NCI-H2171 (cell line): Measurements from ENCODE around the gene ZHX3.

Experiments
- DNase-seq: peaks from one replicate; lab custom pipeline; 2025; lab: John Stamatoyannopoulos, UW

The ZHX3 gene

DNA sequence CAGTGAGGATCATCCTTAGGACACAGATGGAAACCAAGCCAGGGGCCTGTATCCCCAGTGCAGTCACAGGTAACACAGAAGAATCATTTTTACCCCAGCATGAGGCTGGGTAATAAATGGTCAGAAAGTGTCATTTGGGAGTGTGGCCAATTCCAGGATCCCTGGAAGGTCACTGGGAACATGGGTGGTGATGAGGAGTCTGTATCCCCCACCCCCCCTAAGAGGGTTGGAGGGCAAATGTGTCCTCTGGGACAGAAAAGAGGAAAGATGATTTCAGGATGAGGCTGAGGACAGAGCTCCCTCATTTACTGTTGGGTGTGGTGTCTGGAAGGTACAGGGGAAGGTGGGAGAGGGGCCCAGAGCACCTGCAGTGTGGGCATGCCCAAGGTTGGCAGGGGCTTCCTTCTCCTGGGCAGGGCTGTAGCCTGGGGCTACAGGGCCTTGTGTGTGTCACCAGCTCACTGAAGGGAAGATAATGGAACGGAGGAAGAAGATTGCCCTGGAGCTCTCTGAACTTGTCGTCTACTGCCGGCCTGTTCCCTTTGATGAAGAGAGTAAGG, 145.7 kb downstream of the ZHX3 start:
- DNase-seq: no peak

DNA sequence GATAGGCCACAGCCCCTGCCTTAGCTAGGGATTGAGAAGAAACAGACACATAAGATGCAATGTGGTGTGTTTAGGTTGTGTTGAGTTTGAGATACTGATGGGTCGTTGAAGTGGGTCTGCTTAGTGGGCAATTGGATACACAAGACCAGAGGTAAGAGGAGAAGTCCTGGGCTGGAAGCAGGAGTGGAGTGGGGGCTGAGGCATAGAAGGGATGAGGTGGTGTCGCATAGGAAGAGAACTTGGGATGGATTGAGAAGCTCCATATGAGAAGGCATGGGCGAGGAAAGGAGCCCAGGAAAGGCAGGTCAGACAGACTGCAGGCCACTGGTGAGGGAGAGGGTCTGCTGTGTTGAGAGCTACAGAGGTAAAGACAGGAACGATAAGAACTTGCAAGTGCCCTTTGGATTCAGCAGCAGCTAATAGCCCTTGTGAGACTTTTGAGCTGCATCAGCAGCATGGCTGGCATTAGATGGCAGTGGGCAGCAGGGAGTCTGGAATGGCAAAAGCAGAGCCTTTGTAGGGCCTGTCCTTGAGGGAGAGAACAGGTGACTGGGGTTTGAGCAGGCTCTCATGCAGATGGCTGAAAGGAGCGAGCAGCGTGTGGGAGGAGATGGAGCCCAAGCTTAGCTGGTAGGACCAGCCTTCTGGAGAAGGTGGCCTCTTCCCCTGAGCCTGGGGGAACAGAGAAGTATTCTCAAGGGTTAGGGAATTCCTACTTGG, 147.0 kb downstream of the ZHX3 start:
- DNase-seq: no peak

DNA sequence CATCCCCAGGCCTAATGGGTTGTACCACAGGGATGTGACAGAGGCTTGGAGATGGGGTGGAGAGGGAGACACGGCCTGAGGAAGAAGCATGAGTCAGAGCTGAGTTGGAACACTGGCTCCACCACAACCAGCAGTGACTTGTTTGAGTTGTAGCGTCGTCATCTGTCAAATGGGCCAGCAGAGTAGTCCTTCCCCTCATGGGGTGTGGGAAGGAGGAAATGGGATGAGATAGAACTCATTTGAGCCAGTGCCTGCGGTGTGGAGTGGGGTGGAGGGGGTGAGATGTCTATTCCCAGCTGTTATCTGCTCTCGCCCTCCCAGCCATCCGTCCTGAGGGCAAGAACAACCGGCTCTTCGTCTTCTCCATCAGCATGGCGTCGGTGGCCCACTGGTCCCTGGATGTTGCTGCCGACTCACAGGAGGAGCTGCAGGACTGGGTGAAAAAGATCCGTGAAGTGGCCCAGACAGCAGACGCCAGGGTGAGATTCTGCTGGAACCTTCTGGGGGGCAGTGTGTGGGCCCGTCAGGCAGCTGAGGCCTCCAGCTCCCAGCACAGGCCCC, 147.7 kb downstream of the ZHX3 start:
- no peak for DNase-seq

DNA sequence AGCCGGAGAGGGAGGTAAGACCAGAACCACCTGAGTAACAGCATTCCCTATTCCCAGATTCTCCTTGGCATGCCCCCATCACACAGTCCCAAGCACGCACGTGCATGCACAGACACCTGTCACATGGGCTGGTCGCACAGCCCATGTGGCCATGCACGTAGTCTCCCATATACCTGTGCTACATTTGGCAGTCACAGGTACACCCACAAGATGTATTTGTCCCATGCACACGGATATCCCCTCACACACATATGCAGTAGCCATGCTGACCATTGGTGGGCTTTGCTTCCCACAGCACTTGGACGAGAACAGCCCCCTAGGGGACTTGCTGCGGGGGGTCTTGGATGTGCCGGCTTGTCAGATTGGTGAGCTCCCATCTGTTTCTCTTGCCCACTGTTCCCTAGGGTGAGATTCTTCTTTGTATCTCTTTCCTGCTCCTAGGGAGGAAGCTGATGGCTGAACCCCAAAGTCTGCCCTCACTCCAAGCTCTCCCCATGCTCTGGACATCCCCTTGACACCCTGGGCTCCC, 148.3 kb downstream of the ZHX3 start:
- no peak for DNase-seq

DNA sequence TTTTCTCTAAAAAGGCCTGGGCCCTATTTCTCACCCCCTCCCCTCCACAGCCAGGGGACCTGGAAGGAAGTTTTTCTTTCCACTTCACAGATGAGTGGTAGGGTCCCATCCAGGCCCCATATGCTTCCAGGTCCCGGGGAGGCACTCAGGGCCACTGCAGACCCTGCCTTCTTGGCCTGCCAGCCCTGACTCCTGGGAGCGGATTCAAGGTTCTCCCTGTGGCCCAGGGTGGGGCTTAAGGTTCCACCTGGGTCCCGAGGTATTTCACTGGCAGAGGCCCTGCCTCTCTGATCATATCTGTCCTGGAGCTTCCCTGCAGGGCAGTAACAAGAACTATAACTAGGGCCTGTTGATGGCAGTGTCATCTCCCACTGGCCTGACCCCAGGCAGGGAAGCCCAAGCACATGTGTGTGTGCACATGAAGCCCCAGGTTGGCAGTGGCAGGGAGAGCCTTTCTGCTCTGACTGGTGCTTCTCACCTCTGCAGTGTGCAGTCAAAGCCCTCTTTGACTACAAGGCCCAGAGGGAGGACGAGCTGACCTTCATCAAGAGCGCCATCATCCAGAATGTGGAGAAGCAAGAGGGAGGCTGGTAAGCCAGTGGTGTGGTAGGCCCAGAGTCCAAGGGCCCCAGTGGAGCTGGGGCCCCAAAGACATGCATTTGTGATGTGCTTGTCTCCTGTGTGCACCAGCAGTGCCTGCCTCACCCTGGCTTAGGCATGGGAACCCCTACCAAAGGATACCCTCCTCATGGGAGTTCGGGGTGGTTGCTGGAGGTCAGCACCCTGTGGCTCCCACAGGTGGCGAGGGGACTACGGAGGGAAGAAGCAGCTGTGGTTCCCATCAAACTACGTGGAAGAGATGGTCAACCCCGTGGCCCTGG, 149.0 kb downstream of the ZHX3 start:
- no peak for DNase-seq

DNA sequence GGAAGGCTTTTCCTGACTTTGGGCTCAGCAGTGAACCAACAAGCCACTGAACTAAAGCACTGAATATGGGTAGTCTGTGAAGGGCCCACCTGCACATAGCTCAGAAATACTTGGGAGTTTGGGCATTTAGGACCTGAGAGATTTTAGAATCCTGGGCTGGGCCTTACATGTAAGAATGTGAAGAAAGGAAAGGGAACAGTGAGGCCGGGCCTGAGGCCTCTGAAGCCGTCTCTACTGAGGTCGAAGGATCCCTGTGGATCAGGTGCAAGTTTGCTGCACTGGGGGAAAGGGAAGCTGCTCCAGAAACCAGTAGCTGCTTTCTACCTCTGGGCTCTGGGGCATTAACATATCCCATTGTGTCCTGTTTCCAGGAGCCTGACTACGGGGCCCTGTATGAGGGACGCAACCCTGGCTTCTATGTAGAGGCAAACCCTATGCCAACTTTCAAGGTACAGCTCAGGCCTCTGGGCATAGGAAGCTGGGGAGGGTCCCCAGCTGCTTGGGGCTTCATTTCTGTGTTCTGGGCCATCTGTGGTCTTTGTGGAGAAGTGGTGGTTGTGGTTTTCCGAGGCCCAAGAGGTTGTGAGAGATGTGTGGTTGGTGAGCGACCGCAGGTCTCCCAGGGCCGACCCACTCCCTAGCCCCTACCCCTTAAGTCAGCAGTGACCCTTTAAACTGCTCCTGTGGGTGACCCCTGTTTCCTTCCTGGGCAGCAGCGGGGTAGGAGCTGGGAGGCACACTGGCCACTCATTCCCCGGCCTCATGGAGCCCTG, 149.9 kb downstream of the ZHX3 start:
- DNase-seq: no peak

DNA sequence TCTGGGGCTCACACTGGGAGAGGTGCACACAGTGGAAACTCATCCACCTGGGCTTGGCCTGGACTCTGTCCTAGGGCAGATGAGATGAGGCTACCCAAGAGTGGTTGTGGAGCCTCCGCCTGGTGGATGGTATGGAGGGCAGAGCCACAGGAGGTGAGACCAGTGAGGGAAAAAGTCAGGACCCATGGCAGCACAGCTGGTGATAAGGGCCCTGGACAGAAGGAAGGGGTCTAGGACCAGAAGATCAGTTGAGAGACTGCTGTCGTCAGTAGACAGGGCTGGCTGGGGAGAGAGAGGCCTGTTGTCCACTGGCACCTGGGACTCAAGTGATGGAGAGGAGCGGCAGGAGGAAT, 150.4 kb downstream of the ZHX3 start:
- no peak for DNase-seq

DNA sequence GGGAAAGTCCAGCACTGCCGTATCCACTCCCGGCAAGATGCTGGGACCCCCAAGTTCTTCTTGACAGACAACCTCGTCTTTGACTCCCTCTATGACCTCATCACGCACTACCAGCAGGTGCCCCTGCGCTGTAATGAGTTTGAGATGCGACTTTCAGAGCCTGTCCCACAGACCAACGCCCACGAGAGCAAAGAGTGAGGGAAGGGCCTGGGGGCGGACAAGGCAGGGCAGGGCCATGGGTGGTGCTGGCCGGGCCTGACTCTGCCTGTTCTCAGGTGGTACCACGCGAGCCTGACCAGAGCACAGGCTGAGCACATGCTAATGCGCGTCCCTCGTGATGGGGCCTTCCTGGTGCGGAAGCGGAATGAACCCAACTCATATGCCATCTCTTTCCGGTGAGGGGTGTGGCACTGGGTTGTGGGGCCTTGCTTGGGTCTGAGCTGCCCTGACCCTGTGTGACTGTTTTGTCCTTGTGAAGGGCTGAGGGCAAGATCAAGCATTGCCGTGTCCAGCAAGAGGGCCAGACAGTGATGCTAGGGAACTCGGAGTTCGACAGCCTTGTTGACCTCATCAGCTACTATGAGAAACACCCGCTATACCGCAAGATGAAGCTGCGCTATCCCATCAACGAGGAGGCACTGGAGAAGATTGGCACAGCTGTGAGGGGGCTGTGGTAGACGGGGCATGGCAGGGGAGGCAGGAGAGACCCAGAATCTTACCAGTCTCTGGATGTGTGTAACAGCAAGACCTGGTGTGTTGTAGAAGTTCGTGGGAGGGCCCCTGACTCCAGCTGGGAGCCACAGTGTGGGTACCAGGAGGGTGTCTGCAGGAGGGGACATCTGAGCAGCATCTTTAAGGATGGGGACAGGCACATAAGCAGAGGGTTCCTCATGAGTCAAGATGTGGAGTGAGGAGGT, 151.1 kb downstream of the ZHX3 start:
- DNase-seq: no peak

DNA sequence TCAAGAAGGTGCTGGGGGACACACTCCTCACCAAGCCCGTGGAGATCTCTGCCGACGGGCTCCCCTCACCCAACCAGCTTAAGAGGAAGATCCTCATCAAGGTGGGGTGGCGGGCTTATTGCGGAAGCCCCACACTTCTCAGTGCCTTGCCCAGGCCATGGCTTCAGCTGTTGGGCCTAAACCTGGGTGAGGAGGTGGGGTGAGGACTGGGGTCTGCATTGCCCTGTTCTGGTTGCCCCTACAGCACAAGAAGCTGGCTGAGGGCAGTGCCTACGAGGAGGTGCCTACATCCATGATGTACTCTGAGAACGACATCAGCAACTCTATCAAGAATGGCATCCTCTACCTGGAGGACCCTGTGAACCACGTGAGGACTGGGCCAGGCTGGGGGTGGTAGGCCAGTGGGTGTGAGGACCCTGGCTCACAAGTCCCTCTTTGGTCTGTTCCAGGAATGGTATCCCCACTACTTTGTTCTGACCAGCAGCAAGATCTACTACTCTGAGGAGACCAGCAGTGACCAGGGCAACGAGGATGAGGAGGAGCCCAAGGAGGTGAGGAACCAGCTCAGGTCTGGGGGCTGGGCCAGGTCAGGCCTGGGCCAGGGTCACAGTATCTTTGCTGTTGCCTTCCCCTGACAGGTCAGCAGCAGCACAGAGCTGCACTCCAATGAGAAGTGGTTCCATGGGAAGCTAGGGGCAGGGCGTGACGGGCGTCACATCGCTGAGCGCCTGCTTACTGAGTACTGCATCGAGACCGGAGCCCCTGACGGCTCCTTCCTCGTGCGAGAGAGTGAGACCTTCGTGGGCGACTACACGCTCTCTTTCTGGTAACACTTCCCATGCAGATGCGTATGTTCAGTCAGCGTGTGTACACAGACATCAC, 152.3 kb downstream of the ZHX3 start:
- no peak for DNase-seq

DNA sequence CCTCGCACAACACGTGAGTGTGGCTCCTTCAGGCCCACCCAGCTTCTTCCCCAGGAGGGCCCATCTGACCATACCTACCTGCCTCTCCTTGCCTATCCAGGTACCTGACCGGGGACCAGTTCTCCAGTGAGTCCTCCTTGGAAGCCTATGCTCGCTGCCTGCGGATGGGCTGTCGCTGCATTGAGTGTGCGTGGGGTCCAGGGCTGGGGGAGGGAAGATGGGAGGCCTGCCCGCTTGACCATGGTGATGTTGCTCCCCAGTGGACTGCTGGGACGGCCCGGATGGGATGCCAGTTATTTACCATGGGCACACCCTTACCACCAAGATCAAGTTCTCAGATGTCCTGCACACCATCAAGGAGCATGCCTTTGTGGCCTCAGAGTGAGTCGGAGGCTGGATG, 153.7 kb downstream of the ZHX3 start:
- no peak for DNase-seq

DNA sequence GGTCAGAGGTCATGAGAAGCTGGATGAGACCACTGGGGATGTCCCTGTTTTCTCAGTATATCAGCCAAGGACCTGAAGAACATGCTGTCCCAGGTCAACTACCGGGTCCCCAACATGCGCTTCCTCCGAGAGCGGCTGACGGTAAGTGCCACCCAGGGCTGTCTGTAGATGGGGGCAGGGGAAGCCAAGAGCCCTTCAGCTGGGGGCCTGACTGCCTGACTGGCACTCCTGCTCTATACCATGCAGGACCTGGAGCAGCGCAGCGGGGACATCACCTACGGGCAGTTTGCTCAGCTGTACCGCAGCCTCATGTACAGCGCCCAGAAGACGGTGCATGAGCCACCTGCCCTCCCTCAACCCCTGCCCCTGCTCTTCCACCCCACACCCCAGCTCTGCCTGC, 155.1 kb downstream of the ZHX3 start:
- no peak for DNase-seq

DNA sequence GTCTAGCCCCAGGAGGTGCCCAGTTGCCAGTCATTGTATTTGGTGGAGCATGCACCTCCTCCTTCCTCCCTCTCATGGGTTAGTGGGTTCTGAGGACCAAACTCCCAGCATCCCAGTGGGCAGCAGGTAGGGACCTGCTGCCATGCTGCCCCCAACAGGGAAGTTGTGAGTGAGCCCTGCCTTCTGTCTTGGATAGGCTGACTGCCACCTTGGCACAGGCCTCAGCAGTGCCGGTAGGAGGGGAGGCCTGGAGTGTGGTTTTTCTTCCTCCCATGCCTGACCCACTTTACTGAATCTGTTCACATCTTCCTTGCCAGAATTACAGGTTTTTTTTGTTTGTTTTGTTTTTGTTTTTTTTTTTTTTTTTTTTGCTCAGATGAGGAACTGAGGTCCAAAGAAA, 155.6 kb downstream of the ZHX3 start:
- DNase-seq: no peak

DNA sequence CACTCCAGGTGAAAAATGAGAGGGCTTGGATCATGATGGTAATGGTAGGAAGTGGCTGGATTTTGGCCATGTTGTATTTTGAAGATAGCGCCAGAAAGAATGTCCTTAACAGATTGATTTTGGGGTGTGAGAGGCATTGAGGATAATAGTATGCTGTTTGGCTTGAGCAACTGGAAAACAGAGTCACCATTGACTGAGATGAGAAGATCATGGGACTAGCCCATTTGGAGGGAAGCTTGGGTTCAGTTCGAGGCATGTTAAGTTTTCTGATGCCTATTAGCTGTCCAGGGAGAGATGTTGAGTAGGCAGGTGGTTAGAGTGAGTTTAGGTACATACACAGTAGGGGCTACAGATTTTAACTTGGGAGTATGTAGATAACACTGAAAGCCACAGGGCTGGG, 156.8 kb downstream of the ZHX3 start:
- no peak for DNase-seq

DNA sequence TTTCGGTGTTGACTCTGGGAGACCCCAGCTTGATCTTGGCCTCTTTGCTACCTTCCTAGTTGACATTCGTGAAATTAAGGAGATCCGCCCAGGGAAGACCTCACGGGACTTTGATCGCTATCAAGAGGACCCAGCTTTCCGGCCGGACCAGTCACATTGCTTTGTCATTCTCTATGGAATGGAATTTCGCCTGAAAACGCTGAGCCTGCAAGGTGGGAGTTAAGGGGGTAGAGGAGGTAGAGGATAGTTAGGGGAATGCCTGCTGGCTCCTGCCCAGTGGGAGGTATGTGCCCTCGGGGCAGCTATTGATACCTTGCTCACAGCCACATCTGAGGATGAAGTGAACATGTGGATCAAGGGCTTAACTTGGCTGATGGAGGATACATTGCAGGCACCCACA, 158.0 kb downstream of the ZHX3 start:
- no peak for DNase-seq

DNA sequence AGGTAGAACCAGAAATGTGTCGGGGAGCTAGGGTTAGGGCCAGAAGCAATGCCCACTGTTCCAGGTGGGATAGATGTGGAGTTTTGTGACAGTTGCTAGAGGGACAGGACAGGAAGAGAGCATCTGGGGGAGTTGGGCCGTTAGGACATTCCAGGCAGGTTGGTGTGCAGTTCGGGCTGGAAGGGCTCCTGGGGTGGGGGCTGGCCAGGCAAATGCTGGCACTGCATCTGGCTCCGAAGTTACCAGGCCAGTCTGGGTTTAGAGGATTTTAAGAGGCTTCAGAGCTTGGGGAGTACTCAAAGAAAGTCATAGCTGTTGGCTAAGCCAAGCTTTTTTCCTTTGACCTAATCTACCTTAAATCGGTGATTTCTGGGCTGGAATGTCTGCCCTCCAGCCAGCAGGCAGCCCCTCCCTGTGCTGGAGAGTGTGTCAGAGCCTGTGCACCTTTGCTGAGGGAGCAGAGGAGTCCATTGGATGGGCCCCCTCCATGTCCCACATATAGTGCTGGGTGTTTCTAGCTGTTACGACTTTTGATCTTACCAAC, 159.4 kb downstream of the ZHX3 start:
- DNase-seq: no peak

DNA sequence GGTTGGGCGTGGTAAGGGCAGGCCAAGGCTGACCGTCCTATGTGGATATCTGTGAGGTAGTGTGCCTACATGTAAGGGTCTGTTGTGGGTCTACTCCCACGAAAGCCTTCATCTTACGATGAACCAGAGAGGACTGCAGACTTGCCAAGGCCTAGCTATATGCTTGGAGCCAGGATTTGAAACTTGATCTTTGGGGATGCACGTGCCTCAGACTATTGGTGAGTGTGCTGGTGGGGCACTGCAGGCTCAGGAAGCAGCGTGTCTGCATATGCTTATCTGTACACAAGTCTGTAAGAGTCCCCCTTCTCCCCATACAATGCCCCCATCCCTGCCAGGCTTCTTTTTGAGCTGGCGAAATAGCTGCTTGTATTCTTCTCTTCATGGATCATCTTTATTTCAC, 162.3 kb downstream of the ZHX3 start:
- no peak for DNase-seq

DNA sequence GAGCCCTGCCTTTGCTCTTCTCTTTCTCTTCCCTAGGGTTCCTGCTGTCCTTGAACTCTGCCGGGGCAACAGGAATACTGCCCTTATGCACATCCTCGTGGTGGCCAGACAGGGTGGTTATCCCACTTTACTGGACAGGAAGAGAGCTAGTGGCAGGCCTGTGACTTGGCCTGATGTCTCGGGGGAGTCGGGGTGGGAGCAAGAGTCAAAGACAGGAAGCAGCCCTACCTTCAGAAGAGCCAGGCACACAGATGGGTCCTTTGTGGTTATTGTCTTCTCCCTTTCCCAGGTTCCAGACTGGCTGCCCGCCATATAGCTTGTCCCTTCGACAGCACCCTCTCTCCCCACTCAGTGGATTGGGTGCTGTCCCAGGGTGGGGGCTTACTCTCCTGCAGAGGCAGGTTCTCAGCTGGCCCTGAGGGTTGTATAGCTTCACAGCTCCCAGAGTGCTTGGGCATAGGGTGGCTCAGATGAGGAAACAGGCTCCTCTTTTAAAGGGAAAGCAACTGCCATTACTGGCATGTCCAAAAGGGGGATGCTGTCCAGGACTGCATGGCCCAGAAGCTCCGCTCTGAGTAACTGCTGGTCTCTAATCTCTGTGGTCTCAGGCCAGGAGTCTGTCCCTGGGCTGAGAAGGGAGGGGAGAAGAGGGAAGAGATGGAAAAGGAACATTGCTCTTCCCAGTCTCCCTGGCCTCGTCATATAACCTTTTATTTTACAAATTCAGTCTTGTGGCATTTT, 162.9 kb downstream of the ZHX3 start:
- DNase-seq: no peak

DNA sequence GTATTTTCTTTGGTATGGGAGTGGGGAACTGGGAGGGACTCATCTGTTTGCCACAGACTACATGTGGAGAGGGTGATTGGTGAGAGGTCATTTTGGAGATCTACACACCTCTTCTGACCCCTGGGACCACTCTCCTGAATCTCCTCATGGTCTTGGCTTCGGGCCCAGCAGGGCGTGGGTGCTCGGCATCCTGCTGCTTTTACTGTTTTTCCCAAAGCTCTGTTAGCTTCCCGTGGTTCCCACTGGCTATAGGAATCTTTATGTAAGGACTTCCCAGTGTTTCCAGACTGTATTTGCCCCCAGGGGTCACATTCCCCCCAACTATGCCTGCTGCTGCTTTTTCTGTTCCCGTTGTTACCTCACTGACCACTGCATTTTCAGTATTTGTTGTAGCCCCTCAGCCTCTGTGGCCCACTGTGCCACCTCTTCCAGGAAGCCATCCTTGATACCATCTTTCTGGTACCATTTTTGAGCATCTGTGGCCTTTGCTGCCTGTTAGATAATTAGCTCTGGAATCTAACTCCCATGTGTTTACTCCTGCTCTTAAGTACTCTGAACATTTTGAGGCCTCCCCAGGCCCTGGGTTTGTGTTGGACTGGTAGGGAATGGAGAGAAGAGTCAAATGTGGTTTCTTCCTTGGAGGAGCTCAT, 165.3 kb downstream of the ZHX3 start:
- DNase-seq: no peak
